ENCODE measurements around the gene ADIPOQ. TPM values are rescaled to one million over a fixed set of nuclear protein-coding genes. Genes with fewer than 3 reads are reported as not detected.
"Not testable (repeated sequence)": the region's sequence is repeated elsewhere in the genome, so short reads cannot be mapped to it uniquely, and the experiment has no call there.

Gene ADIPOQ
- polyA plus RNA-seq, 3 donors = not detected

GRCh38 chr3:186854954-186855353 is 12.4 kb downstream of the ADIPOQ start:
- Mint-ChIP-seq H3K4me3 (no peak overlapping the region), H3K27me3 (ENCODE audit: low read depth in 3 of 3) (peaks cover 3 to 6% (median 5%) of the 10 kb centered on the region in 3 donors), H3K27ac (no peak overlapping the region), H3K36me3 (no peaks in the 10 kb centered on the region), H3K9me3 (peaks cover 6 to 15% (median 10%) of the 10 kb centered on the region in 7 donors), H3K4me1 (peaks cover 8% of the 10 kb centered on the region)
- Histone ChIP-seq H4K20me1 (ENCODE audit: insufficient read depth, low read length) (no peaks in the 10 kb centered on the region), H2AFZ (ENCODE audit: insufficient read depth, low read depth, low read length, poor library complexity, severe bottlenecking) (no peak overlapping the region), H3K27ac (ENCODE audit: low read depth in 1 of 2, low read length in 2 of 2) (no peak overlapping the region), H3K9me3 (replicated peaks in 1 of 2; ENCODE audit: control insufficient read depth in 1 of 2, insufficient read depth in 1 of 2, low read length in 2 of 2) (peaks cover 5 to 11% of the 10 kb centered on the region in 2 donors), H3K36me3 (replicated peaks in 1 of 2; ENCODE audit: control insufficient read depth in 1 of 2, insufficient read depth in 2 of 2, low read length in 2 of 2) (no peaks in the 10 kb centered on the region), H3K4me1 (ENCODE audit: control insufficient read depth in 1 of 2, insufficient read depth in 2 of 2, low read length in 2 of 2) (no peaks in the 10 kb centered on the region), H3K4me2 (replicated peaks; ENCODE audit: extremely low read depth, low read length, poor library complexity, severe bottlenecking) (no peak overlapping the region), H3K27me3 (ENCODE audit: control insufficient read depth in 2 of 2, insufficient read depth in 2 of 2, low read length in 2 of 2) (no peaks in the 10 kb centered on the region), H3K79me2 (ENCODE audit: insufficient read depth, low read length) (no peaks in the 10 kb centered on the region), H3K9ac (ENCODE audit: insufficient read depth, low read length, poor library complexity, severe bottlenecking) (no peak overlapping the region), H3K4me3 (replicated peaks in 1 of 3; ENCODE audit: low read depth in 2 of 3, low read length in 3 of 3) (no peak overlapping the region)
- TF ChIP-seq CTCF (IDR thresholded peaks at IDR 0.05) = no peak
- no CpG with 5 or more reads among the region's 1 CpG for WGBS (ENCODE audit: insufficient coverage)
- DNase-seq = no peak
- intact Hi-C loops (cut with micrococcal nuclease) = no loop called here

GRCh38 chr3:186857743-186858142 is 15.2 kb downstream of the ADIPOQ start:
- Histone ChIP-seq H3K9ac (ENCODE audit: insufficient read depth, low read length, poor library complexity, severe bottlenecking) (no peak overlapping the region), H3K79me2 (ENCODE audit: insufficient read depth, low read length) (no peaks in the 10 kb centered on the region), H3K9me3 (replicated peaks in 1 of 2; ENCODE audit: control insufficient read depth in 1 of 2, insufficient read depth in 1 of 2, low read length in 2 of 2) (peaks cover 5 to 13% of the 10 kb centered on the region in 2 donors), H3K4me3 (replicated peaks in 1 of 3; ENCODE audit: low read depth in 2 of 3, low read length in 3 of 3) (no peak overlapping the region), H3K27me3 (ENCODE audit: control insufficient read depth in 2 of 2, insufficient read depth in 2 of 2, low read length in 2 of 2) (no peaks in the 10 kb centered on the region), H2AFZ (ENCODE audit: insufficient read depth, low read depth, low read length, poor library complexity, severe bottlenecking) (no peak overlapping the region), H3K27ac (ENCODE audit: low read depth in 1 of 2, low read length in 2 of 2) (no peak overlapping the region), H3K4me2 (replicated peaks; ENCODE audit: extremely low read depth, low read length, poor library complexity, severe bottlenecking) (no peak overlapping the region), H3K4me1 (ENCODE audit: control insufficient read depth in 1 of 2, insufficient read depth in 2 of 2, low read length in 2 of 2) (no peaks in the 10 kb centered on the region), H4K20me1 (ENCODE audit: insufficient read depth, low read length) (no peaks in the 10 kb centered on the region), H3K36me3 (replicated peaks in 1 of 2; ENCODE audit: control insufficient read depth in 1 of 2, insufficient read depth in 2 of 2, low read length in 2 of 2) (no peaks in the 10 kb centered on the region)
- Mint-ChIP-seq H3K9me3 (peaks cover 6 to 17% (median 10%) of the 10 kb centered on the region in 7 donors), H3K27ac (no peak overlapping the region), H3K4me3 (no peak overlapping the region), H3K27me3 (ENCODE audit: low read depth in 3 of 3) (peaks cover 2 to 6% (median 3%) of the 10 kb centered on the region in 3 donors), H3K36me3 (no peaks in the 10 kb centered on the region), H3K4me1 (peaks cover 4% of the 10 kb centered on the region)
- intact Hi-C loops (cut with micrococcal nuclease) = no loop called here
- no peak for TF ChIP-seq CTCF (IDR thresholded peaks at IDR 0.05)
- WGBS (ENCODE audit: insufficient coverage) = 67% methylated on average over 2 of the region's 4 CpGs
- DNase-seq = no peak

GRCh38 chr3:186865215-186865853 is 22.8 kb downstream of the ADIPOQ start:
- H3K4me2 ChIP-seq (replicated peaks; ENCODE audit: extremely low read depth, low read length, poor library complexity, severe bottlenecking); H3K9me3 Mint-ChIP-seq; H3K27me3 ChIP-seq (ENCODE audit: control insufficient read depth in 2 of 2, insufficient read depth in 2 of 2, low read length in 2 of 2); intact Hi-C loops (cut with micrococcal nuclease); H3K27ac ChIP-seq (ENCODE audit: low read depth in 1 of 2, low read length in 2 of 2); H3K36me3 Mint-ChIP-seq; H3K4me1 Mint-ChIP-seq; H3K4me3 Mint-ChIP-seq; H3K4me1 ChIP-seq (ENCODE audit: control insufficient read depth in 1 of 2, insufficient read depth in 2 of 2, low read length in 2 of 2); DNase-seq; H3K27me3 Mint-ChIP-seq (ENCODE audit: low read depth in 3 of 3); H3K79me2 ChIP-seq (ENCODE audit: insufficient read depth, low read length); H4K20me1 ChIP-seq (ENCODE audit: insufficient read depth, low read length); H3K4me3 ChIP-seq (replicated peaks in 1 of 3; ENCODE audit: low read depth in 2 of 3, low read length in 3 of 3); H3K9me3 ChIP-seq (replicated peaks in 1 of 2; ENCODE audit: control insufficient read depth in 1 of 2, insufficient read depth in 1 of 2, low read length in 2 of 2); H3K9ac ChIP-seq (ENCODE audit: insufficient read depth, low read length, poor library complexity, severe bottlenecking); H3K27ac Mint-ChIP-seq; H2AFZ ChIP-seq (ENCODE audit: insufficient read depth, low read depth, low read length, poor library complexity, severe bottlenecking); H3K36me3 ChIP-seq (replicated peaks in 1 of 2; ENCODE audit: control insufficient read depth in 1 of 2, insufficient read depth in 2 of 2, low read length in 2 of 2): not testable (repeated sequence)
- WGBS (ENCODE audit: insufficient coverage) = no CpG with 5 or more reads among the region's 13 CpGs
